ENCODE results near the gene TMEM150B. TPM values are rescaled to one million over a fixed set of nuclear protein-coding genes. Genes with fewer than 3 reads are reported as not detected.

TMEM150B gene
- total and polyA plus RNA-seq, 2 of the 13 experiments (the other 11 are each of a cell fraction or from before 2014, with no cell fraction given): 1.3 to 1.8 TPM

- TF ChIP-seq ZNF281 (CRISPR knock-in tag; IDR thresholded peaks at IDR 0.05; ENCODE audit: borderline replicate concordance): no peak
Measured at GRCh38 chr19:55265723-55266386, 59.3 kb downstream of the TMEM150B start (continued).

- Histone ChIP-seq H3K79me2 (ENCODE audit: insufficient read depth, low read length) (no peaks in the 10 kb centered on the region), H3K4me2 (ENCODE audit: low read depth, low read length) (no peak overlapping the region), H3K27me3 (ENCODE audit: control insufficient read depth in 1 of 2, insufficient read depth in 2 of 2, low read length in 2 of 2) (no peaks in the 10 kb centered on the region; a peak in 1 of 5 replicates), H3K9me3 (ENCODE audit: low read length) (no peaks in the 10 kb centered on the region), H3K4me3 (replicated peaks in 1 of 3; ENCODE audit: insufficient read depth in 1 of 3, low read depth in 2 of 3, low read length in 3 of 3) (no peak overlapping the region), H3K27ac (ENCODE audit: extremely low read length, insufficient read depth, low read length) (no peak overlapping the region), H3K36me3 (replicated peaks in 1 of 2; ENCODE audit: control insufficient read depth in 1 of 2, insufficient read depth in 2 of 2, low read length in 2 of 2) (no peaks in the 10 kb centered on the region; a peak in 1 of 5 replicates), H3K4me1 (ENCODE audit: insufficient read depth, low read length) (peaks cover 9% of the 10 kb centered on the region), H3K9ac (ENCODE audit: insufficient read depth, low read depth, low read length) (no peak overlapping the region), H2AFZ (ENCODE audit: low read length) (no peak overlapping the region), H4K20me1 (ENCODE audit: insufficient read depth, low read length) (no peaks in the 10 kb centered on the region)
- ATAC-seq (no peak), DNase-seq (ENCODE audit: low spot score) (no peak), FAIRE-seq (no peak)
- BruUV-seq (replicated peaks): no TSS peak
- in situ Hi-C loops (cut with HindIII; ENCODE audit: extremely low pct_ligation_motif_present, low pct_unique_long_range_greater_than_20kb) (no loop called here), intact Hi-C loops (cut with micrococcal nuclease; ENCODE audit: unreplicated experiment) (no loop called here)
- ChIA-PET POLR2A (no interaction called here), CTCF (ENCODE audit: low intra/inter-chr PET ratio, low total read pairs) (no interaction called here)
- 99% methylated on average over 16 of the region's 16 CpGs for WGBS (ENCODE audit: low lambda C conversion rate)
- no peak for TF ChIP-seq ZNF180 (CRISPR knock-in tag; IDR thresholded peaks at IDR 0.05; ENCODE audit: borderline replicate concordance, low read depth)
- no peak for TF ChIP-seq SIN3B (IDR thresholded peaks at IDR 0.05; ENCODE audit: low read length)
- no peak for TF ChIP-seq RARA (CRISPR knock-in tag; IDR thresholded peaks at IDR 0.05)
- TF ChIP-seq TFE3 (CRISPR knock-in tag; IDR thresholded peaks at IDR 0.05): no peak
- TF ChIP-seq FOXC1 (CRISPR knock-in tag; IDR thresholded peaks at IDR 0.05; ENCODE audit: borderline replicate concordance): no peak
- TF ChIP-seq ZNF710 (CRISPR knock-in tag; IDR thresholded peaks at IDR 0.05; ENCODE audit: borderline replicate concordance): no peak
- TF ChIP-seq ZNF784 (CRISPR knock-in tag; IDR thresholded peaks at IDR 0.05; ENCODE audit: borderline replicate concordance): no peak
- no peak for TF ChIP-seq ZBTB46 (CRISPR knock-in tag; IDR thresholded peaks at IDR 0.05; ENCODE audit: borderline replicate concordance)
- no peak for TF ChIP-seq ZNF431 (CRISPR knock-in tag; IDR thresholded peaks at IDR 0.05; ENCODE audit: borderline replicate concordance, low read depth)
- TF ChIP-seq TP53 (CRISPR knock-in tag; conservative IDR thresholded peaks at IDR 0.05): no peak
Measured at GRCh38 chr19:55265173-55265572, 60.0 kb downstream of the TMEM150B start.

All from HepG2 (cell line).